Measurements from ENCODE around the gene ATF7. TPM values are rescaled to one million over a fixed set of nuclear protein-coding genes. Genes with fewer than 3 reads are reported as not detected.

ATF7 gene
- total RNA-seq, 1 donor from 2014 or later, result 14.2 TPM

- DNase-seq (ENCODE audit: low read depth), result no peak
- Histone ChIP-seq H3K27me3 (ENCODE audit: control insufficient read depth, insufficient read depth, low read length) (no peaks in the 10 kb centered on the region), H3K36me3 (ENCODE audit: control insufficient read depth, insufficient read depth, low read length) (peaks cover 8% of the 10 kb centered on the region), H3K4me3 (ENCODE audit: low read depth, low read length) (no peak overlapping the region)
- TF ChIP-seq CTCF (IDR thresholded peaks at IDR 0.05; ENCODE audit: insufficient read depth, low read length, poor library complexity, severe bottlenecking), result no peak
Observed at GRCh38 chr12:53463802-53464560, 162.2 kb downstream of the ATF7 start.

DNA sequence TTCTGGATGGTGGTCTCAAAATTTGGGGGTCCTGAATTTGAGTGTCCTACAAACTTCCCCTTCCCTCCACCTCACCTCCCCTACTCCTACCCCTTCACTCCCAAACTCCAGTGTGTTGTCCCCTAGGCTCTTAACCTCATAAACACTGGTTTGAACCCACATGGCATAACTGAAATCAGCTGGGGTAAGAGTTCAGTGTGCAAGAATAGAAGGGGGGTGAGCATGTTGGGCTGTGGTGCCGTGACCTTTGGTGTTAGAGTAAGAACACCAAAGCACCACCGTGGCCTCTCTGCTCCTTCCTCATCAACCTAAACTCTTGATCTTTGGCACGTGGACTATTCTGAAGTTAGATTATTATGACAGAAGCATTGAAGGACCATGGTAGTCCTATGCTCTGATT is 163.2 kb downstream of the ATF7 start:
- Histone ChIP-seq H3K4me3 (ENCODE audit: low read depth, low read length) (no peak overlapping the region), H3K27me3 (ENCODE audit: control insufficient read depth, insufficient read depth, low read length) (no peaks in the 10 kb centered on the region), H3K36me3 (ENCODE audit: control insufficient read depth, insufficient read depth, low read length) (peaks cover 6% of the 10 kb centered on the region)
- TF ChIP-seq CTCF (IDR thresholded peaks at IDR 0.05; ENCODE audit: insufficient read depth, low read length, poor library complexity, severe bottlenecking), result no peak
- no peak for DNase-seq (ENCODE audit: low read depth)

DNA sequence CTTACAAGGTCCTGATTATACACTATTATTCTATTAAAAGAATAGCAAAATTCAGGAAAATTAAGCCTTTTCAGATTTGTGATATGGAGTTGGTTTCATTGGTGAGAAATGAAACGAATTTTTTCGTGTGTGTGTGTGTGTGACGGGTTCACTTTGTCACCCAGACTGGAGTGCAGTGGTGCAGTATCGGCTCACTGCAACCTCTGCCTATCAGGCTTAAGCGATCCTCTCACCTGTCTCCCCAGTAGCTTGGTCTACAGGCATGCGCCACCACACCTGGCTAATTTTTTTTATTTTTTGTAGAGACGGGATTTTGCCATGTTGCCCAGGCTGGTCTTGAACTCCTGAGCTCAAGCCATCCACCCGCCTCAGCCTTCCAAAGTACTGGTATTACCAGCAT is 164.6 kb downstream of the ATF7 start:
- H3K27me3 ChIP-seq (ENCODE audit: control insufficient read depth, insufficient read depth, low read length), result no peaks in the 10 kb centered on the region
- H3K36me3 ChIP-seq (ENCODE audit: control insufficient read depth, insufficient read depth, low read length), result peaks cover 5% of the 10 kb centered on the region
- no peak for TF ChIP-seq CTCF (IDR thresholded peaks at IDR 0.05; ENCODE audit: insufficient read depth, low read length, poor library complexity, severe bottlenecking)
- no peak overlapping the region for H3K4me3 ChIP-seq (ENCODE audit: low read depth, low read length)
- no peak for DNase-seq (ENCODE audit: low read depth)

- DNase-seq (ENCODE audit: low read depth), result no peak
- Histone ChIP-seq H3K27me3 (ENCODE audit: control insufficient read depth, insufficient read depth, low read length) (no peaks in the 10 kb centered on the region), H3K36me3 (ENCODE audit: control insufficient read depth, insufficient read depth, low read length) (peaks cover 5% of the 10 kb centered on the region), H3K4me3 (ENCODE audit: low read depth, low read length) (no peak overlapping the region)
- TF ChIP-seq CTCF (IDR thresholded peaks at IDR 0.05; ENCODE audit: insufficient read depth, low read length, poor library complexity, severe bottlenecking), result no peak
Observed at GRCh38 chr12:53461059-53461458, 165.1 kb downstream of the ATF7 start.

DNA sequence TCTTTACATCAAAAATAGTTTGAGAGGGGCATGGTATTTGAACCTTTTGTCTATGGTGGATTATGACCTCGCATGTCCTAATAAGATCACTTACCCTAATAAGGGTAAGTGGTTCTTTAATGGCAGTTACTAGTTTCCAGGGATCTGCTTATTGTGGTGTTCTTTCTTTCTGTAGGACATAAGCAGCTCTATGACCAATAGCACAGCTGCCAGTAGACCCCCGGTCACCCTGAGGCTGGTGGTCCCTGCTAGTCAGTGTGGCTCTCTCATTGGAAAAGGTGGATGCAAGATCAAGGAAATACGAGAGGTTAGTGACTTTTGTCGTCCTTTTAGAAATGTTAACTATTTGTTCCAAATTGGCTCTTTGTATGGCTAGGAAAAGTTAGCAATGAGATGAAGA is 167.1 kb downstream of the ATF7 start:
- H3K27me3 ChIP-seq (ENCODE audit: control insufficient read depth, insufficient read depth, low read length), result no peaks in the 10 kb centered on the region
- peaks cover 7% of the 10 kb centered on the region for H3K36me3 ChIP-seq (ENCODE audit: control insufficient read depth, insufficient read depth, low read length)
- no peak for DNase-seq (ENCODE audit: low read depth)
- TF ChIP-seq CTCF (IDR thresholded peaks at IDR 0.05; ENCODE audit: insufficient read depth, low read length, poor library complexity, severe bottlenecking), result no peak
- no peak overlapping the region for H3K4me3 ChIP-seq (ENCODE audit: low read depth, low read length)

Other genes starting within 250 kb of the ATF7 start
- gene SP1, start 246.2 kb downstream of the ATF7 start, total RNA-seq, result 57.3 and 63.9 TPM in 2 replicates
- not detected in 2 replicates for gene AMHR2, start 202.5 kb downstream of the ATF7 start, total RNA-seq
- gene PRR13, start 184.6 kb downstream of the ATF7 start, total RNA-seq, result 82.7 and 91.4 TPM in 2 replicates
- 350 and 379 TPM in 2 replicates for gene PCBP2, start 174.3 kb downstream of the ATF7 start, total RNA-seq
- gene MAP3K12, start 126.9 kb downstream of the ATF7 start, total RNA-seq, result 12.3 and 18.6 TPM in 2 replicates
- gene TARBP2, start 125.1 kb downstream of the ATF7 start, total RNA-seq, result 59.4 and 62.0 TPM in 2 replicates
- gene NPFF, start 118.9 kb downstream of the ATF7 start, total RNA-seq, result 3.0 TPM in 1 of 2 replicates, not detected in the other
- gene ATP5MC2, start 49.7 kb upstream of the ATF7 start, total RNA-seq, result 235 and 299 TPM in 2 replicates
- 57.6 and 68.4 TPM in 2 replicates for gene CALCOCO1, start 101.1 kb upstream of the ATF7 start, total RNA-seq
- gene CISTR, start 125.6 kb upstream of the ATF7 start, total RNA-seq, result not detected in 2 replicates

Measured in kidney epithelial cell (primary cell).